Skeletal muscle satellite cell (primary cell): ENCODE data around the gene MTFP1. TPM values are rescaled to one million over a fixed set of nuclear protein-coding genes. Genes with fewer than 3 reads are reported as not detected.

ENCODE experiments used
- H3K27me3 ChIP-seq: 2 replicates; pipeline ENCODE4 v1.7.0; 2013; ENCODE audit warnings: low read length; ENCODE audit not compliant: control insufficient read depth, insufficient read depth
- H3K36me3 ChIP-seq: 2 replicates; pipeline ENCODE4 v1.7.0; 2013; ENCODE audit warnings: mild to moderate bottlenecking, control low read depth, low read length; ENCODE audit not compliant: insufficient read depth
- H3K4me1 ChIP-seq: 2 replicates; pipeline ENCODE4 v1.7.0; 2013; ENCODE audit warnings: low read length; ENCODE audit not compliant: control insufficient read depth, insufficient read depth
- H3K4me2 ChIP-seq: 2 replicates; pipeline ENCODE4 v1.7.0; 2013; ENCODE audit warnings: mild to moderate bottlenecking, low read length
- H3K4me3 ChIP-seq: 2 replicates; pipeline ENCODE4 v1.7.0; 2013; ENCODE audit warnings: low read length
- H3K9ac ChIP-seq: 2 replicates; pipeline ENCODE4 v1.7.0; 2013; ENCODE audit warnings: mild to moderate bottlenecking, low read depth, low read length, moderate library complexity
- H3K9me3 ChIP-seq: replicated peaks from 2 replicates; pipeline ENCODE4 v1.7.0; 2013; ENCODE audit warnings: mild to moderate bottlenecking, control low read depth, low read length
- total RNA-seq: library from RNA; depleted of rRNA; stranded (reverse); fragments of >200 nt; gene quantifications from 2 replicates; pipeline ENCODE4 v1.2.3, GENCODE V29; 2012; rRNA removed

MTFP1 gene
- total RNA-seq = 14.7 and 19.2 TPM in 2 replicates

- H3K9ac ChIP-seq = peak within 1 kb of the TSS; percentile 90
- H3K36me3 ChIP-seq = peaks cover 24% of the 10 kb centered on the region
- peaks cover 56% of the 10 kb centered on the region for H3K4me1 ChIP-seq
- H3K27me3 ChIP-seq = no peaks in the 10 kb centered on the region
- H3K4me2 ChIP-seq = peak within 1 kb of the TSS; percentile 80
- no peaks in the 10 kb centered on the region for H3K9me3 ChIP-seq
- H3K4me3 ChIP-seq = peak within 1 kb of the TSS; percentile 75
Observed at GRCh38 chr22:30425616-30426387, at the start of gene MTFP1. Gene MTFP1, plus strand, starts transcription at chr22:30425768. Its CDS starts 112 bp downstream, at chr22:30425880.

- Histone ChIP-seq H3K4me3 (no peak overlapping the region), H3K36me3 (peaks cover 49% of the 10 kb centered on the region), H3K4me1 (no peaks in the 10 kb centered on the region), H3K4me2 (no peak overlapping the region), H3K9me3 (no peaks in the 10 kb centered on the region), H3K27me3 (no peaks in the 10 kb centered on the region), H3K9ac (no peak overlapping the region)
Observed at GRCh38 chr22:30380011-30380410, 45.6 kb upstream of the MTFP1 start.

GRCh38 chr22:30381264-30381663 is 44.3 kb upstream of the MTFP1 start:
- Histone ChIP-seq H3K9me3 (no peaks in the 10 kb centered on the region), H3K36me3 (peaks cover 49% of the 10 kb centered on the region), H3K27me3 (no peaks in the 10 kb centered on the region), H3K4me2 (no peak overlapping the region), H3K4me1 (peaks cover 5% of the 10 kb centered on the region), H3K9ac (no peak overlapping the region), H3K4me3 (no peak overlapping the region)

- Histone ChIP-seq H3K4me3 (no peak overlapping the region), H3K27me3 (no peaks in the 10 kb centered on the region), H3K9me3 (no peaks in the 10 kb centered on the region), H3K9ac (no peak overlapping the region), H3K4me1 (peaks cover 10% of the 10 kb centered on the region), H3K4me2 (no peak overlapping the region), H3K36me3 (peaks cover 41% of the 10 kb centered on the region)
Observed at GRCh38 chr22:30382340-30382739, 43.2 kb upstream of the MTFP1 start.

- Histone ChIP-seq H3K36me3 (peaks cover 33% of the 10 kb centered on the region), H3K4me2 (no peak overlapping the region), H3K4me3 (no peak overlapping the region), H3K4me1 (peaks cover 13% of the 10 kb centered on the region), H3K9ac (no peak overlapping the region), H3K9me3 (no peaks in the 10 kb centered on the region), H3K27me3 (no peaks in the 10 kb centered on the region)
Observed at GRCh38 chr22:30383061-30383460, 42.5 kb upstream of the MTFP1 start.

GRCh38 chr22:30385942-30386341 is 39.6 kb upstream of the MTFP1 start:
- H3K27me3 ChIP-seq = no peaks in the 10 kb centered on the region
- H3K9ac ChIP-seq = peak overlapping the region; percentile 88
- no peak overlapping the region for H3K4me3 ChIP-seq

GRCh38 chr22:30386608-30386959 is 39.0 kb upstream of the MTFP1 start:
- Histone ChIP-seq H3K4me2 (peak overlapping the region; percentile 96), H3K9me3 (no peaks in the 10 kb centered on the region), H3K36me3 (peaks cover 15% of the 10 kb centered on the region), H3K27me3 (no peaks in the 10 kb centered on the region), H3K4me3 (peak overlapping the region; percentile 91), H3K9ac (peak overlapping the region; percentile 88), H3K4me1 (peaks cover 18% of the 10 kb centered on the region)

More at GRCh38 chr22:30385942-30386341, 39.6 kb upstream of the MTFP1 start:
- peak overlapping the region; percentile 96 for H3K4me2 ChIP-seq
- H3K36me3 ChIP-seq = peaks cover 15% of the 10 kb centered on the region
- peaks cover 13% of the 10 kb centered on the region for H3K4me1 ChIP-seq
- no peaks in the 10 kb centered on the region for H3K9me3 ChIP-seq

GRCh38 chr22:30386960-30387827 is 38.4 kb upstream of the MTFP1 start, which contains the start of gene RNF215:
Gene RNF215, minus strand, starts transcription at chr22:30387411. Its CDS starts 98 bp downstream, at chr22:30387313.
- Histone ChIP-seq H3K27me3 (no peaks in the 10 kb centered on the region), H3K9ac (peak within 1 kb of the TSS; percentile 88), H3K4me2 (peak within 1 kb of the TSS; percentile 98), H3K9me3 (no peaks in the 10 kb centered on the region), H3K36me3 (peaks cover 15% of the 10 kb centered on the region), H3K4me1 (peaks cover 21% of the 10 kb centered on the region), H3K4me3 (peak within 1 kb of the TSS; percentile 91)

- Histone ChIP-seq H3K36me3 (no peaks in the 10 kb centered on the region), H3K4me2 (no peak overlapping the region), H3K27me3 (no peaks in the 10 kb centered on the region), H3K9ac (no peak overlapping the region), H3K4me3 (no peak overlapping the region), H3K9me3 (no peaks in the 10 kb centered on the region), H3K4me1 (peaks cover 17% of the 10 kb centered on the region)
Observed at GRCh38 chr22:30390974-30391691, 34.4 kb upstream of the MTFP1 start.

- no peak overlapping the region for H3K4me3 ChIP-seq
- H3K36me3 ChIP-seq = no peaks in the 10 kb centered on the region
- no peaks in the 10 kb centered on the region for H3K9me3 ChIP-seq
- H3K27me3 ChIP-seq = no peaks in the 10 kb centered on the region
- peaks cover 11% of the 10 kb centered on the region for H3K4me1 ChIP-seq
- H3K9ac ChIP-seq = no peak overlapping the region
- no peak overlapping the region for H3K4me2 ChIP-seq
Observed at GRCh38 chr22:30392661-30393321, 32.8 kb upstream of the MTFP1 start.

- no peaks in the 10 kb centered on the region for H3K9me3 ChIP-seq
- peaks cover 13% of the 10 kb centered on the region for H3K4me1 ChIP-seq
- H3K36me3 ChIP-seq = no peaks in the 10 kb centered on the region
- H3K9ac ChIP-seq = no peak overlapping the region
- H3K4me3 ChIP-seq = no peak overlapping the region
- H3K27me3 ChIP-seq = no peaks in the 10 kb centered on the region
- no peak overlapping the region for H3K4me2 ChIP-seq
Observed at GRCh38 chr22:30393322-30393680, 32.3 kb upstream of the MTFP1 start.
